Chondrocyte (in vitro differentiated cells): ENCODE measurements around the gene SLC38A9. TPM values are rescaled to one million over a fixed set of nuclear protein-coding genes. Genes with fewer than 3 reads are reported as not detected.
A peak's percentile ranks its signal among the peaks of the same experiment; 100 is the strongest.

ENCODE experiments used
- DNase-seq: peaks from one replicate; pipeline ENCODE4 v3.0.0; 2021; ENCODE audit warnings: mixed read lengths, low spot score
- H3K27ac Mint-ChIP-seq: one replicate; pipeline ENCODE4 v1.8.0; 2021; ENCODE audit warnings: mild to moderate bottlenecking, moderate library complexity, mixed read lengths; ENCODE audit not compliant: unreplicated experiment
- H3K27me3 Mint-ChIP-seq: 2 replicates; pipeline ENCODE4 v1.8.0; 2021; ENCODE audit warnings: low read depth, mixed read lengths
- H3K36me3 Mint-ChIP-seq: 2 replicates; pipeline ENCODE4 v1.8.0; 2021; ENCODE audit warnings: low read depth, mixed read lengths
- H3K4me1 Mint-ChIP-seq: 2 replicates; pipeline ENCODE4 v1.8.0; 2021; ENCODE audit warnings: low read depth, mild to moderate bottlenecking, mixed read lengths
- H3K4me3 Mint-ChIP-seq: one replicate; pipeline ENCODE4 v1.8.0; 2021; ENCODE audit warnings: mild to moderate bottlenecking, moderate library complexity, mixed read lengths; ENCODE audit not compliant: unreplicated experiment
- H3K9me3 Mint-ChIP-seq: 2 replicates; pipeline ENCODE4 v1.8.0; 2021; ENCODE audit warnings: low read depth, mixed read lengths
- total RNA-seq: library from RNA; stranded (reverse); gene quantifications from 3 replicates; pipeline ENCODE4 v1.2.1, GENCODE V29; 2021
- TF ChIP-seq, protein P1 (sequence below): fragments of 200-600 bp; sonication (generic); IDR thresholded peaks from 2 replicates; pipeline ENCODE4 v1.5.0; 2021; ENCODE audit warnings: antibody characterized with exemption, mild to moderate bottlenecking, moderate library complexity

SLC38A9 gene
- total RNA-seq, 1 donor from 2014 or later: 20.7 TPM

GRCh38 chr5:55675119-55675518 is 37.0 kb downstream of the SLC38A9 start:
- H3K9me3 Mint-ChIP-seq: no peaks in the 10 kb centered on the region
- no peak for DNase-seq
- TF ChIP-seq, protein P1, sequence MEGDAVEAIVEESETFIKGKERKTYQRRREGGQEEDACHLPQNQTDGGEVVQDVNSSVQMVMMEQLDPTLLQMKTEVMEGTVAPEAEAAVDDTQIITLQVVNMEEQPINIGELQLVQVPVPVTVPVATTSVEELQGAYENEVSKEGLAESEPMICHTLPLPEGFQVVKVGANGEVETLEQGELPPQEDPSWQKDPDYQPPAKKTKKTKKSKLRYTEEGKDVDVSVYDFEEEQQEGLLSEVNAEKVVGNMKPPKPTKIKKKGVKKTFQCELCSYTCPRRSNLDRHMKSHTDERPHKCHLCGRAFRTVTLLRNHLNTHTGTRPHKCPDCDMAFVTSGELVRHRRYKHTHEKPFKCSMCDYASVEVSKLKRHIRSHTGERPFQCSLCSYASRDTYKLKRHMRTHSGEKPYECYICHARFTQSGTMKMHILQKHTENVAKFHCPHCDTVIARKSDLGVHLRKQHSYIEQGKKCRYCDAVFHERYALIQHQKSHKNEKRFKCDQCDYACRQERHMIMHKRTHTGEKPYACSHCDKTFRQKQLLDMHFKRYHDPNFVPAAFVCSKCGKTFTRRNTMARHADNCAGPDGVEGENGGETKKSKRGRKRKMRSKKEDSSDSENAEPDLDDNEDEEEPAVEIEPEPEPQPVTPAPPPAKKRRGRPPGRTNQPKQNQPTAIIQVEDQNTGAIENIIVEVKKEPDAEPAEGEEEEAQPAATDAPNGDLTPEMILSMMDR: no peak
- H3K4me3 Mint-ChIP-seq: no peak overlapping the region
- peaks cover 2% of the 10 kb centered on the region for H3K36me3 Mint-ChIP-seq
- no peaks in the 10 kb centered on the region for H3K27me3 Mint-ChIP-seq
- H3K27ac Mint-ChIP-seq: peak overlapping the region; percentile 83
- H3K4me1 Mint-ChIP-seq: peaks cover 58% of the 10 kb centered on the region

GRCh38 chr5:55674340-55674739 is 37.8 kb downstream of the SLC38A9 start:
- TF ChIP-seq, protein P1: no peak
- Mint-ChIP-seq H3K27ac (peak overlapping the region; percentile 56), H3K4me3 (no peak overlapping the region), H3K4me1 (peaks cover 50% of the 10 kb centered on the region), H3K9me3 (no peaks in the 10 kb centered on the region), H3K36me3 (peaks cover 2% of the 10 kb centered on the region), H3K27me3 (no peaks in the 10 kb centered on the region)
- no peak for DNase-seq

DNA sequence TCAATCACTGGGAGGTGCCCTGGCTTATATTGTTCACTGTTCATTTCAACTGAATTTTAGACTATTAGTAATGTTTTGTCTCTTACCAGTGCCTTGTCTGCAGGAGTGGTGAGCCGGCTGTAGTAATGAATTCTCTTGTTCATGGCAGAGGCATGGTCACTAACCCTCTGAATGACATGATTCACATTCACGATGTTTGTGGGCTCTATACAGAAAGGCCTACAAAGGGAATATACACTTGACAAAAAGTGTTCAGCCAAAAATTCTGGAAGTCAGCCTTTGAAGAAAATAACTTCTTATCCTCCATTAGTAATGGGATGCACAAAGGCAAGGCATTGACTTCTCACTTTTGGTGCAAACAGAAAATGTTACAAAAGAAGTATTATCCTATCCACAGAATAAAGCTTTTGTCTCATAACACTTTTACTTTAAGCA is 39.6 kb downstream of the SLC38A9 start:
- Mint-ChIP-seq H3K27ac (peak overlapping the region; percentile 46), H3K9me3 (no peaks in the 10 kb centered on the region), H3K4me3 (no peak overlapping the region), H3K27me3 (no peaks in the 10 kb centered on the region), H3K4me1 (peaks cover 59% of the 10 kb centered on the region), H3K36me3 (peaks cover 2% of the 10 kb centered on the region)
- TF ChIP-seq, protein P1: no peak
- no peak for DNase-seq

DNA sequence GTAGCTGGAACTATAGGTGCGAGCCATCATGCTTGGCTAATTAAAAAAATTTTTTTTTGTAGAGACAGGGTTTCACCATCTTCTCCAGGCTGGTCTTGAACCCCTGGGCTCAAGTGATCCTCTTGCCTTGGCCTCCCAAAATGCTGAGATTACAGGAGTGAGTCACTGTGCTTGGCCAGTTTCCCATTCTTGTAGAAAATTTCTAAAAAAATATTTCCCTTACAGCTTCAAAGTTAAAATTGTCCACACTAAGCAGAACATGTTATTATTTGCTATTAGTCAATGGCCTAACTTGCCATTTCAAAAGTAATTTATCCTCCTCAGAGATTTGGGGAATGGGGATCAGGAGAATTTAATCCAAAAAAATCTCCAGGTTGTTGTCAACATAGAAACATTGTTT is 40.1 kb downstream of the SLC38A9 start:
- Mint-ChIP-seq H3K27me3 (no peaks in the 10 kb centered on the region), H3K27ac (peak overlapping the region; percentile 46), H3K4me1 (peaks cover 61% of the 10 kb centered on the region), H3K9me3 (no peaks in the 10 kb centered on the region), H3K36me3 (peaks cover 2% of the 10 kb centered on the region), H3K4me3 (no peak overlapping the region)
- TF ChIP-seq, protein P1: no peak
- no peak for DNase-seq

GRCh38 chr5:55668356-55668755 is 43.8 kb downstream of the SLC38A9 start:
- no peaks in the 10 kb centered on the region for H3K9me3 Mint-ChIP-seq
- H3K4me1 Mint-ChIP-seq: peaks cover 34% of the 10 kb centered on the region
- H3K36me3 Mint-ChIP-seq: peaks cover 2% of the 10 kb centered on the region
- H3K27me3 Mint-ChIP-seq: no peaks in the 10 kb centered on the region
- TF ChIP-seq, protein P1: no peak
- peak overlapping the region; percentile 80 for H3K27ac Mint-ChIP-seq
- H3K4me3 Mint-ChIP-seq: no peak overlapping the region
- DNase-seq: no peak
